Measurements from ENCODE around the gene ZWILCH.
A peak's percentile ranks its signal among the peaks of the same experiment; 100 is the strongest.

DNA sequence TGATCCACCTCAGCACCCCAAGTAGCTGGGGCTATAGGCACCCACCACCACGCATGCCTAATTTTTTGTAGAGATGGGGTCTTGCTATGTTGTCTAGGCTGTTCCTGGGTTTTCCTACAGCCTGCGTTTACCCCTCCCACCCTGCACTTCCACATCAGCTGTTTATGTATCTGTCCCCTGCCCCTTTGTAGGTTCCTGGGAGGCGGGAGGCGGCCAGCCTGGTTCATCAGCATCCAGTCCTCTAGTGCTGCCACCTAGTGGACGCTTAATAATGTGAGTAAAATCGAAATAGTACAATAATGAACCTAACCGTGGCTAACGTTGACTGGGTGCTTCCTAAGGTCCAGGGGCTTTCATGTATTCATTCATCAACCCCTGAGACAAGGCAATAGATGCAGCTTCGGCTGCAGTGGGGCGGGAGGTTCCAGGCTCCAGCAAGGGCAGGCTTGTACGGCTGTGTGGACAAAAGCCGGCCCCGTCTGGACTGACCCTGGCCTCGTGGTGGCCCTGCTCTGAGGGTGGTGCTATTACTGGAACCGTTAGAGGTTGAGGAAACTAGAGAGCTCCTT lies 61.9 kb downstream of the ZWILCH start:
- TF ChIP-seq, protein P1, sequence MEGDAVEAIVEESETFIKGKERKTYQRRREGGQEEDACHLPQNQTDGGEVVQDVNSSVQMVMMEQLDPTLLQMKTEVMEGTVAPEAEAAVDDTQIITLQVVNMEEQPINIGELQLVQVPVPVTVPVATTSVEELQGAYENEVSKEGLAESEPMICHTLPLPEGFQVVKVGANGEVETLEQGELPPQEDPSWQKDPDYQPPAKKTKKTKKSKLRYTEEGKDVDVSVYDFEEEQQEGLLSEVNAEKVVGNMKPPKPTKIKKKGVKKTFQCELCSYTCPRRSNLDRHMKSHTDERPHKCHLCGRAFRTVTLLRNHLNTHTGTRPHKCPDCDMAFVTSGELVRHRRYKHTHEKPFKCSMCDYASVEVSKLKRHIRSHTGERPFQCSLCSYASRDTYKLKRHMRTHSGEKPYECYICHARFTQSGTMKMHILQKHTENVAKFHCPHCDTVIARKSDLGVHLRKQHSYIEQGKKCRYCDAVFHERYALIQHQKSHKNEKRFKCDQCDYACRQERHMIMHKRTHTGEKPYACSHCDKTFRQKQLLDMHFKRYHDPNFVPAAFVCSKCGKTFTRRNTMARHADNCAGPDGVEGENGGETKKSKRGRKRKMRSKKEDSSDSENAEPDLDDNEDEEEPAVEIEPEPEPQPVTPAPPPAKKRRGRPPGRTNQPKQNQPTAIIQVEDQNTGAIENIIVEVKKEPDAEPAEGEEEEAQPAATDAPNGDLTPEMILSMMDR (conservative IDR thresholded peaks at IDR 0.05; ENCODE audit: low read length) = peak; percentile 84
- TF ChIP-seq EZH2phosphoT487 (IDR thresholded peaks at IDR 0.05; ENCODE audit: borderline replicate concordance, low read depth, low read length) = no peak
